ENCODE results near the gene OR10T2.
"Not testable (repeated sequence)": the region's sequence is repeated elsewhere in the genome, so short reads cannot be mapped to it uniquely, and the experiment has no call there.

OR10T2 gene

GRCh38 chr1:158356616-158357015, 42.6 kb downstream of the OR10T2 start:
- DNase-seq = no peak

- no peak for DNase-seq
Observed at GRCh38 chr1:158355773-158356285, 43.4 kb downstream of the OR10T2 start.

GRCh38 chr1:158354255-158354654, 45.0 kb downstream of the OR10T2 start:
- no peak for DNase-seq

- DNase-seq = no peak
Observed at GRCh38 chr1:158353303-158354075, 45.8 kb downstream of the OR10T2 start, which contains the start of gene CD1E. CD1E (plus strand) TSS chr1:158353894; CDS start chr1:158353989, 95 bp downstream.

GRCh38 chr1:158348946-158349345, 50.3 kb downstream of the OR10T2 start:
- DNase-seq = not testable (repeated sequence)
